ENCODE results near the gene GRXCR1. TPM values are rescaled to one million over a fixed set of nuclear protein-coding genes. Genes with fewer than 3 reads are reported as not detected.

GRXCR1 gene
- total RNA-seq, 1 donor from 2014 or later = not detected

DNA sequence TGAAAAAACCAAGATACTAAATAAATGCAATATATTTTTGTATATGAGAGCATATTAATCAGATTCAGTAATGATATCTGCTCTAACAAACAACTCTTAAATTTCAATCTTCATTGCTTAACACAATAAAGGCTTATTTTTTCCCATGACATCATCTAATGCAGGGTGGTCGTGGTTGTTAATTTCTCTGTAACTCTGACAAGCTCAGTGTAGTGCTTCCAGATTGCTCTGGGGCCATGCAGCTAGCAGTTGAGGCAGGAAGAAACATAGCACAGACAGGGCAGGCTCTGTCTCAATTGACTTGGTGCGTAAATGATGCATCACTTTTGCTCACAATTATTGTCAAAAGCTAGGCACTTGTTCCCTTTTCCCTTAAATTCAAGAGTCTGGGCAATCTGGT is 869 bp upstream of the GRXCR1 start:
- Mint-ChIP-seq H3K27me3 (ENCODE audit: unreplicated experiment) (no peaks in the 10 kb centered on the region), H3K4me1 (ENCODE audit: low read depth, unreplicated experiment) (no peaks in the 10 kb centered on the region), H3K27ac (ENCODE audit: unreplicated experiment) (no peak overlapping the region), H3K36me3 (ENCODE audit: unreplicated experiment) (peaks cover 7% of the 10 kb centered on the region), H3K4me3 (ENCODE audit: unreplicated experiment) (no peak overlapping the region), H3K9me3 (ENCODE audit: unreplicated experiment) (peaks cover 3% of the 10 kb centered on the region)
- DNase-seq = no peak
- TF ChIP-seq CTCF (IDR thresholded peaks at IDR 0.05; ENCODE audit: partially characterized antibody, unreplicated experiment) = no peak

- H3K27me3 Mint-ChIP-seq (ENCODE audit: unreplicated experiment) = peaks cover under 1% of the 10 kb centered on the region
- H3K4me1 Mint-ChIP-seq (ENCODE audit: low read depth, unreplicated experiment) = no peaks in the 10 kb centered on the region
- no peak for DNase-seq
- no peaks in the 10 kb centered on the region for H3K9me3 Mint-ChIP-seq (ENCODE audit: unreplicated experiment)
- no peak for TF ChIP-seq CTCF (IDR thresholded peaks at IDR 0.05; ENCODE audit: partially characterized antibody, unreplicated experiment)
- H3K27ac Mint-ChIP-seq (ENCODE audit: unreplicated experiment) = no peak overlapping the region
- H3K4me3 Mint-ChIP-seq (ENCODE audit: unreplicated experiment) = no peak overlapping the region
- H3K36me3 Mint-ChIP-seq (ENCODE audit: unreplicated experiment) = no peaks in the 10 kb centered on the region
Measured at GRCh38 chr4:42895452-42895851, 2.9 kb downstream of the GRXCR1 start.

GRCh38 chr4:42904986-42905385 is 12.5 kb downstream of the GRXCR1 start:
- Mint-ChIP-seq H3K4me3 (ENCODE audit: unreplicated experiment) (no peak overlapping the region), H3K27me3 (ENCODE audit: unreplicated experiment) (peaks cover 4% of the 10 kb centered on the region), H3K4me1 (ENCODE audit: low read depth, unreplicated experiment) (no peaks in the 10 kb centered on the region), H3K9me3 (ENCODE audit: unreplicated experiment) (peaks cover 2% of the 10 kb centered on the region), H3K36me3 (ENCODE audit: unreplicated experiment) (no peaks in the 10 kb centered on the region), H3K27ac (ENCODE audit: unreplicated experiment) (no peak overlapping the region)
- no peak for TF ChIP-seq CTCF (IDR thresholded peaks at IDR 0.05; ENCODE audit: partially characterized antibody, unreplicated experiment)
- DNase-seq = no peak

- Mint-ChIP-seq H3K4me1 (ENCODE audit: low read depth, unreplicated experiment) (no peaks in the 10 kb centered on the region), H3K9me3 (ENCODE audit: unreplicated experiment) (peaks cover 2% of the 10 kb centered on the region), H3K4me3 (ENCODE audit: unreplicated experiment) (no peak overlapping the region), H3K27me3 (ENCODE audit: unreplicated experiment) (peaks cover 2% of the 10 kb centered on the region), H3K36me3 (ENCODE audit: unreplicated experiment) (no peaks in the 10 kb centered on the region), H3K27ac (ENCODE audit: unreplicated experiment) (no peak overlapping the region)
- TF ChIP-seq CTCF (IDR thresholded peaks at IDR 0.05; ENCODE audit: partially characterized antibody, unreplicated experiment) = no peak
- no peak for DNase-seq
Measured at GRCh38 chr4:42905591-42905990, 13.1 kb downstream of the GRXCR1 start.

DNA sequence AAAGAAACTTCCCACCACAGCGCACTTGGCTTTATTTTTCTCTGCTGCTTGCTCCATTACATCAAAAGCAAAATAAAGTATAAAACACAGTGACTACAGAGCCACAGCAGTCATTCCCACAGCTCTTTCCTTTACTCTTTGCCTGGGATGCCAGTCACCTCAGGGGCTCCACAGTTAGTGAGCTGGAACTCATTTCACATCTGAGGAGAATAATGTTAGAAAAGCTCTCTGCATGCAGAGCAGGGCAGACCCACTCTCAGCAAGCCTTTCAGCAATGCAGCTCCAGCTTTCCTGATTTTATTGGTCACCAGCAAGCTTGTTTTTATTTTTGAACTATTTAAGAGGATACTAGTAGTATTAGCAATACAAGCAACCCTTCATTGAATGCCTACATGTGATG is 13.8 kb downstream of the GRXCR1 start:
- no peaks in the 10 kb centered on the region for H3K4me1 Mint-ChIP-seq (ENCODE audit: low read depth, unreplicated experiment)
- no peak overlapping the region for H3K27ac Mint-ChIP-seq (ENCODE audit: unreplicated experiment)
- no peaks in the 10 kb centered on the region for H3K36me3 Mint-ChIP-seq (ENCODE audit: unreplicated experiment)
- peaks cover 2% of the 10 kb centered on the region for H3K9me3 Mint-ChIP-seq (ENCODE audit: unreplicated experiment)
- H3K27me3 Mint-ChIP-seq (ENCODE audit: unreplicated experiment) = peaks cover 2% of the 10 kb centered on the region
- DNase-seq = no peak
- H3K4me3 Mint-ChIP-seq (ENCODE audit: unreplicated experiment) = no peak overlapping the region
- TF ChIP-seq CTCF (IDR thresholded peaks at IDR 0.05; ENCODE audit: partially characterized antibody, unreplicated experiment) = no peak

Measured in glutamatergic neuron (in vitro differentiated cells).